Liver (tissue), 9 donors: ENCODE measurements around the gene MBP. TPM values are rescaled to one million over a fixed set of nuclear protein-coding genes. Genes with fewer than 3 reads are reported as not detected.

Experiments used
- DNase-seq: peaks from one replicate; pipeline ENCODE4 v3.0.0-alpha.2; 2017; ENCODE audit warnings: low spot score
- H3K27ac ChIP-seq, 2 donors: one replicate each; pipeline ENCODE4 v1.7.0; 2013; ENCODE audit warnings: inconsistent platforms in 2 of 2, low read length in 2 of 2, control low read depth in 1 of 2, low read depth in 1 of 2, mild to moderate bottlenecking in 1 of 2
- H3K27me3 ChIP-seq, 4 donors: one replicate each; pipeline versions ENCODE4 v1.6.1 to v1.7.0; 2013; ENCODE audit warnings: low read length in 3 of 4, inconsistent platforms in 1 of 4, mild to moderate bottlenecking in 1 of 4, moderate library complexity in 1 of 4; ENCODE audit not compliant: control insufficient read depth in 4 of 4, insufficient read depth in 4 of 4
- H3K36me3 ChIP-seq, 4 donors: one replicate each; pipeline versions ENCODE4 v1.6.1 to v1.7.0; 2013; ENCODE audit warnings: low read length in 3 of 4, mild to moderate bottlenecking in 3 of 4, low read depth in 1 of 4, moderate library complexity in 1 of 4; ENCODE audit not compliant: control insufficient read depth in 4 of 4, insufficient read depth in 3 of 4
- H3K4me1 ChIP-seq, 4 donors: one replicate each; pipeline versions ENCODE4 v1.6.1 to v1.7.0; 2013; ENCODE audit warnings: low read length in 3 of 4, mild to moderate bottlenecking in 3 of 4, moderate library complexity in 1 of 4; ENCODE audit not compliant: control insufficient read depth in 4 of 4, insufficient read depth in 4 of 4
- H3K4me3 ChIP-seq, 3 donors: one replicate each; pipeline versions ENCODE4 v1.6.1 to v1.7.0; 2013; ENCODE audit warnings: low read length in 3 of 3, control low read depth in 1 of 3, low read depth in 1 of 3, mild to moderate bottlenecking in 1 of 3
- H3K9ac ChIP-seq, 2 donors: one replicate each; pipeline ENCODE4 v1.7.0; 2013; ENCODE audit warnings: low read length in 2 of 2, mild to moderate bottlenecking in 2 of 2, moderate library complexity in 2 of 2, control low read depth in 1 of 2, low read depth in 1 of 2
- H3K9me3 ChIP-seq, 4 donors: one replicate each; pipeline versions ENCODE4 v1.6.1 to v1.7.0; 2013; ENCODE audit warnings: low read length in 3 of 4; ENCODE audit not compliant: control insufficient read depth in 4 of 4
- ATF3 ChIP-seq: IDR thresholded peaks from 2 replicates; pipeline ENCODE4 v1.6.1; 2016; ENCODE audit warnings: antibody characterized with exemption
- EGR1 ChIP-seq, 2 donors: IDR thresholded peaks; 2 replicates each; pipeline ENCODE4 v1.6.1; 2016 to 2018; ENCODE audit warnings: antibody characterized with exemption in 2 of 2, low read depth in 2 of 2
- FOXA1 ChIP-seq: IDR thresholded peaks from 2 replicates; pipeline ENCODE4 v1.6.1; 2016; ENCODE audit warnings: antibody characterized with exemption
- FOXA2 ChIP-seq: IDR thresholded peaks from 2 replicates; pipeline ENCODE4 v1.6.1; 2016; ENCODE audit warnings: antibody characterized with exemption
- GABPA ChIP-seq, 2 donors: IDR thresholded peaks in 1 of 2; conservative IDR thresholded peaks in 1 of 2; 2 replicates each; pipeline ENCODE4 v1.6.1; 2016; ENCODE audit warnings: antibody characterized with exemption in 2 of 2, mild to moderate bottlenecking in 1 of 2, moderate library complexity in 1 of 2
- HNF4A ChIP-seq, 2 donors: conservative IDR thresholded peaks; 2 replicates each; pipeline ENCODE4 v1.6.1; 2016; ENCODE audit warnings: antibody characterized with exemption in 2 of 2, mild to moderate bottlenecking in 2 of 2
- HNF4G ChIP-seq: IDR thresholded peaks from 2 replicates; pipeline ENCODE4 v1.6.1; 2016; ENCODE audit warnings: antibody characterized with exemption
- JUND ChIP-seq, 2 donors: IDR thresholded peaks; 2 replicates each; pipeline ENCODE4 v1.6.1; 2016; ENCODE audit warnings: antibody characterized with exemption in 2 of 2
- NR2F2 ChIP-seq: IDR thresholded peaks from 2 replicates; pipeline ENCODE4 v1.6.1; 2016; ENCODE audit warnings: antibody characterized with exemption
- RAD21 ChIP-seq, 2 donors: IDR thresholded peaks; 2 replicates each; pipeline ENCODE4 v1.6.1; 2016; ENCODE audit warnings: antibody characterized with exemption in 2 of 2, mild to moderate bottlenecking in 2 of 2
- RXRA ChIP-seq, 2 donors: IDR thresholded peaks; 2 replicates each; pipeline ENCODE4 v1.6.1; 2017 to 2018; ENCODE audit warnings: antibody characterized with exemption in 2 of 2, mild to moderate bottlenecking in 1 of 2
- SP1 ChIP-seq: IDR thresholded peaks from 2 replicates; pipeline ENCODE4 v1.6.1; 2018; ENCODE audit warnings: antibody characterized with exemption, mild to moderate bottlenecking
- TAF1 ChIP-seq: conservative IDR thresholded peaks from 2 replicates; pipeline ENCODE4 v1.6.1; 2016; ENCODE audit warnings: antibody characterized with exemption, mild to moderate bottlenecking
- YY1 ChIP-seq: IDR thresholded peaks from 2 replicates; pipeline ENCODE4 v1.6.1; 2016; ENCODE audit warnings: antibody characterized with exemption, mild to moderate bottlenecking
- ZBTB33 ChIP-seq: IDR thresholded peaks from 2 replicates; pipeline ENCODE4 v1.6.1; 2016; ENCODE audit warnings: antibody characterized with exemption
- WGBS: extraction: QIAGEN DNeasy Blood & Tissue Kit; methylation state at CpG from one replicate; pipeline ENCODE4 v1.1.7; 2013; 5-methylcytosine and 5-hydroxymethylcytosine counted together
- polyA plus RNA-seq, 2 donors: library from polyadenylated mRNA; stranded (reverse) in 1 of 2; unstranded in 1 of 2; fragments of 200-250 nt in 1 of 2; fragments of >200 nt in 1 of 2; fragmentation: Nextera tagmentation in 1 of 2; extraction: Ambion mirVana in 1 of 2; gene quantifications; one replicate each; pipeline versions ENCODE4 v1.2.1 to v1.2.3, GENCODE V29; 2013 to 2015
- total RNA-seq, 2 donors: library from RNA; depleted of rRNA; stranded (reverse); fragments of >200 nt; gene quantifications; one replicate each; pipeline ENCODE4 v1.2.3, GENCODE V29; 2014
- TF ChIP-seq, protein P1 (sequence below): IDR thresholded peaks from 2 replicates; pipeline ENCODE4 v1.6.1; 2016; ENCODE audit warnings: antibody characterized with exemption, mild to moderate bottlenecking
- TF ChIP-seq, protein P2 (sequence below): IDR thresholded peaks from 2 replicates; pipeline ENCODE4 v1.6.1; 2016; ENCODE audit warnings: antibody characterized with exemption
- TF ChIP-seq, protein P3 (sequence below): fragments of 150-350 bp; IDR thresholded peaks from 2 replicates; pipeline ENCODE4 v1.5.1; 2017; ENCODE audit warnings: improper control_type of control experiment, low read depth, low read length; ENCODE audit not compliant: missing input control
- donor health status: healthy.
- donor health status: healthy.
- donor health status: healthy.
- donor health status: healthy.
- donor health status: healthy.

MBP gene
- total and polyA plus RNA-seq, 4 donors = 9.7 to 23.3 (median 17.7) TPM

DNA sequence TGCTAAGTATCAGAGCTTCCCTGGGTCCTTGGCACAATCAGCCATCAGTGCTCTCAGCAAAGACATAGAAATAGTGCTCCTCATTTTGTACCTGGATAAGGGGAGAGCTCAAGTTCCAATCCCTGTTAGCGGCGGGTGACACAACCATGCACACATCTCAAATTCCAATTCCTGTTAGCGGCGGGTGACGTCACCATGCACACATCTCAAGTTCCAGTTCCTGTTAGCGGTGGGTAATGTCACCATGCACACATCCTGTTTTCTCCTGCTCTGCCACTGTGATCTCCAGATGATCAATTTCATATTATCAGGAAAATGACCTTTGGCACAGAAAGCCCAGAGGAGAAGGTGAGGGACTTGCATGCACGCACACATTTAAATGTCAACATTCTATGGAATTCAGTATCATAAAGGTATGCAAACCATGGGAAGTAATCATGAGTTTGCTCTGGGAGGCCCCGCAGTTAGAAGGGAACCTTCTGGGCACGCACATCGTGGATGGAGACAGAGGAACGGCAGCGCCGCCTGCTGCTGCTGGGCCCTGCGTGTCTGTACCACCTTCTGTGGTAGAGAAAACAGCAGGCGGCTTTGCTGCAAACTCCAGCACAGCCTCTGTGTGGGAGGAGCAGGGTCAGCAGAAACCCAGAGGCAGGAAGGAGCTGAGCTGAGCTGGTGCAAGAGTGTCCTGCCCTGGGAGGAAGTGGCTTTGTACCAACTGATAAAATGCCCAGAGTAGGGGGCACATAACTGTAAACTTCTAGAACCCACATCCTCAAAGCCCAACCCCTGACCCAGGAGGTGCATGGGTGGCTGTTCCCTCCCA, 77.8 kb downstream of the MBP start:
- Histone ChIP-seq H3K9ac (peak overlapping the region; percentile 4 to 49), H3K27me3 (no peaks in the 10 kb centered on the region), H3K4me1 (peaks cover 11 to 34% (median 27%) of the 10 kb centered on the region in 4 donors), H3K36me3 (peaks cover 0 to 2% (median 0%) of the 10 kb centered on the region in 4 donors), H3K9me3 (no peaks in the 10 kb centered on the region), H3K4me3 (no peak overlapping the region), H3K27ac (peak overlapping the region; percentile 84 to 89)
- TF ChIP-seq EGR1 (IDR thresholded peaks at IDR 0.05; ENCODE audit: low read depth in 2 of 2) (no peak), TAF1 (no peak), FOXA2 (no peak), RXRA (IDR thresholded peaks at IDR 0.05) (peak; percentile 28 to 61), JUND (IDR thresholded peaks at IDR 0.05) (peak in 1 of 2 donors; percentile 78), ZBTB33 (no peak), SP1 (peak; percentile 60), NR2F2 (peak; percentile 48), FOXA1 (no peak), HNF4G (no peak), YY1 (no peak), ATF3 (peak; percentile 32), GABPA (IDR thresholded peaks at IDR 0.05 in 1 of 2, conservative IDR thresholded peaks at IDR 0.05 in 1 of 2) (peak; percentile 30 to 36), RAD21 (IDR thresholded peaks at IDR 0.05) (peak; percentile 72 to 81), HNF4A (conservative IDR thresholded peaks at IDR 0.05) (no peak)
- TF ChIP-seq, protein P1, sequence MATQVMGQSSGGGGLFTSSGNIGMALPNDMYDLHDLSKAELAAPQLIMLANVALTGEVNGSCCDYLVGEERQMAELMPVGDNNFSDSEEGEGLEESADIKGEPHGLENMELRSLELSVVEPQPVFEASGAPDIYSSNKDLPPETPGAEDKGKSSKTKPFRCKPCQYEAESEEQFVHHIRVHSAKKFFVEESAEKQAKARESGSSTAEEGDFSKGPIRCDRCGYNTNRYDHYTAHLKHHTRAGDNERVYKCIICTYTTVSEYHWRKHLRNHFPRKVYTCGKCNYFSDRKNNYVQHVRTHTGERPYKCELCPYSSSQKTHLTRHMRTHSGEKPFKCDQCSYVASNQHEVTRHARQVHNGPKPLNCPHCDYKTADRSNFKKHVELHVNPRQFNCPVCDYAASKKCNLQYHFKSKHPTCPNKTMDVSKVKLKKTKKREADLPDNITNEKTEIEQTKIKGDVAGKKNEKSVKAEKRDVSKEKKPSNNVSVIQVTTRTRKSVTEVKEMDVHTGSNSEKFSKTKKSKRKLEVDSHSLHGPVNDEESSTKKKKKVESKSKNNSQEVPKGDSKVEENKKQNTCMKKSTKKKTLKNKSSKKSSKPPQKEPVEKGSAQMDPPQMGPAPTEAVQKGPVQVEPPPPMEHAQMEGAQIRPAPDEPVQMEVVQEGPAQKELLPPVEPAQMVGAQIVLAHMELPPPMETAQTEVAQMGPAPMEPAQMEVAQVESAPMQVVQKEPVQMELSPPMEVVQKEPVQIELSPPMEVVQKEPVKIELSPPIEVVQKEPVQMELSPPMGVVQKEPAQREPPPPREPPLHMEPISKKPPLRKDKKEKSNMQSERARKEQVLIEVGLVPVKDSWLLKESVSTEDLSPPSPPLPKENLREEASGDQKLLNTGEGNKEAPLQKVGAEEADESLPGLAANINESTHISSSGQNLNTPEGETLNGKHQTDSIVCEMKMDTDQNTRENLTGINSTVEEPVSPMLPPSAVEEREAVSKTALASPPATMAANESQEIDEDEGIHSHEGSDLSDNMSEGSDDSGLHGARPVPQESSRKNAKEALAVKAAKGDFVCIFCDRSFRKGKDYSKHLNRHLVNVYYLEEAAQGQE = no peak
- TF ChIP-seq, protein P2, sequence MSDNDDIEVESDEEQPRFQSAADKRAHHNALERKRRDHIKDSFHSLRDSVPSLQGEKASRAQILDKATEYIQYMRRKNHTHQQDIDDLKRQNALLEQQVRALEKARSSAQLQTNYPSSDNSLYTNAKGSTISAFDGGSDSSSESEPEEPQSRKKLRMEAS = peak; percentile 46
- TF ChIP-seq, protein P3, sequence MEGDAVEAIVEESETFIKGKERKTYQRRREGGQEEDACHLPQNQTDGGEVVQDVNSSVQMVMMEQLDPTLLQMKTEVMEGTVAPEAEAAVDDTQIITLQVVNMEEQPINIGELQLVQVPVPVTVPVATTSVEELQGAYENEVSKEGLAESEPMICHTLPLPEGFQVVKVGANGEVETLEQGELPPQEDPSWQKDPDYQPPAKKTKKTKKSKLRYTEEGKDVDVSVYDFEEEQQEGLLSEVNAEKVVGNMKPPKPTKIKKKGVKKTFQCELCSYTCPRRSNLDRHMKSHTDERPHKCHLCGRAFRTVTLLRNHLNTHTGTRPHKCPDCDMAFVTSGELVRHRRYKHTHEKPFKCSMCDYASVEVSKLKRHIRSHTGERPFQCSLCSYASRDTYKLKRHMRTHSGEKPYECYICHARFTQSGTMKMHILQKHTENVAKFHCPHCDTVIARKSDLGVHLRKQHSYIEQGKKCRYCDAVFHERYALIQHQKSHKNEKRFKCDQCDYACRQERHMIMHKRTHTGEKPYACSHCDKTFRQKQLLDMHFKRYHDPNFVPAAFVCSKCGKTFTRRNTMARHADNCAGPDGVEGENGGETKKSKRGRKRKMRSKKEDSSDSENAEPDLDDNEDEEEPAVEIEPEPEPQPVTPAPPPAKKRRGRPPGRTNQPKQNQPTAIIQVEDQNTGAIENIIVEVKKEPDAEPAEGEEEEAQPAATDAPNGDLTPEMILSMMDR = peak; percentile 48
- 55% methylated on average over 15 of the region's 15 CpGs for WGBS
- peak; percentile 71 for DNase-seq
